Karpas-422 (cell line): Measurements from ENCODE around the gene MYL12B. TPM values are rescaled to one million over a fixed set of nuclear protein-coding genes. Genes with fewer than 3 reads are reported as not detected.

ENCODE experiments used
- DNase-seq: peaks from one replicate; pipeline ENCODE4 v3.0.0-alpha.2; 2015
- H2AFZ ChIP-seq: fragments of 200-600 bp; sonication (generic); 2 replicates; pipeline ENCODE4 v1.6.1; 2014; ENCODE audit warnings: antibody characterized with exemption, low read length, mixed read lengths
- H3K27ac ChIP-seq: fragments of 200-600 bp; sonication (generic); 2 replicates; pipeline ENCODE4 v1.5.1; 2014; ENCODE audit warnings: mild to moderate bottlenecking, low read length, moderate library complexity
- H3K27me3 ChIP-seq: fragments of 200-600 bp; sonication (generic); 2 replicates; pipeline ENCODE4 v1.6.1; 2014; ENCODE audit warnings: low read length, mixed read lengths
- H3K36me3 ChIP-seq: fragments of 200-600 bp; sonication (generic); 2 replicates; pipeline ENCODE4 v1.6.1; 2014; ENCODE audit warnings: low read length, mixed read lengths; ENCODE audit not compliant: insufficient read depth
- H3K4me1 ChIP-seq: fragments of 200-600 bp; sonication (generic); 2 replicates; pipeline ENCODE4 v1.6.1; 2014; ENCODE audit warnings: mild to moderate bottlenecking, low read length, mixed read lengths
- H3K4me2 ChIP-seq: fragments of 200-600 bp; sonication (generic); 2 replicates; pipeline ENCODE4 v1.6.1; 2014; ENCODE audit warnings: low read length, low read depth, mild to moderate bottlenecking; ENCODE audit not compliant: poor library complexity, severe bottlenecking
- H3K4me3 ChIP-seq: fragments of 200-600 bp; sonication (generic); 2 replicates; pipeline ENCODE4 v1.5.1; 2014; ENCODE audit warnings: mild to moderate bottlenecking, antibody characterized with exemption, low read length, mixed read lengths
- H3K79me2 ChIP-seq: fragments of 200-600 bp; sonication (generic); 2 replicates; pipeline ENCODE4 v1.6.1; 2014; ENCODE audit warnings: mild to moderate bottlenecking, low read length, mixed read lengths
- H3K9ac ChIP-seq: fragments of 200-600 bp; sonication (generic); 2 replicates; pipeline ENCODE4 v1.6.0; 2014; ENCODE audit warnings: low read length
- H3K9me2 ChIP-seq: fragments of 200-600 bp; sonication (generic), shearing (Covaris generic); replicated peaks from 2 replicates; pipeline ENCODE4 v1.6.0; 2014; ENCODE audit warnings: mild to moderate bottlenecking, low read length, moderate library complexity; ENCODE audit not compliant: insufficient read depth
- H3K9me3 ChIP-seq: fragments of 300-700, 200-600 bp; sonication (generic); 2 replicates; pipeline ENCODE4 v1.6.1; 2014; ENCODE audit warnings: low read length, mixed read lengths
- H4K20me1 ChIP-seq: fragments of 200-600 bp; sonication (generic); 2 replicates; pipeline ENCODE4 v1.6.1; 2014; ENCODE audit warnings: mild to moderate bottlenecking, antibody characterized with exemption, low read length, low read depth; ENCODE audit not compliant: insufficient read depth
- total RNA-seq: library from RNA; depleted of rRNA; stranded (reverse); fragments of >200 nt; shearing (Covaris generic); gene quantifications from 2 replicates; pipeline ENCODE4 v1.2.3, GENCODE V29; 2014; ENCODE audit warnings: low replicate concordance; rRNA removed

The MYL12B gene
- total RNA-seq: 124 and 254 TPM in 2 replicates

GRCh38 chr18:3261373-3262233 lies at the start of gene MYL12B:
Gene MYL12B, plus strand, starts transcription at chr18:3262133. Its CDS starts 10,766 bp downstream, at chr18:3272899.
- Histone ChIP-seq H3K9me3 (no peaks in the 10 kb centered on the region), H2AFZ (peak within 1 kb of the TSS; percentile 70), H3K9me2 (no peaks in the 10 kb centered on the region), H4K20me1 (peaks cover 31% of the 10 kb centered on the region), H3K27ac (peak within 1 kb of the TSS; percentile 84), H3K4me1 (peaks cover 53% of the 10 kb centered on the region), H3K4me3 (peak within 1 kb of the TSS; percentile 87), H3K4me2 (peak within 1 kb of the TSS; percentile 85), H3K27me3 (no peaks in the 10 kb centered on the region), H3K36me3 (peaks cover 5% of the 10 kb centered on the region; the same call in 1 of the 2 replicates), H3K9ac (peak within 1 kb of the TSS; percentile 92), H3K79me2 (peaks cover 63% of the 10 kb centered on the region)
- DNase-seq: peak; percentile 93

- H3K36me3 ChIP-seq: no peaks in the 10 kb centered on the region
- no peaks in the 10 kb centered on the region for H3K27me3 ChIP-seq
- H3K27ac ChIP-seq: no peak overlapping the region
- H3K9me3 ChIP-seq: no peaks in the 10 kb centered on the region
- no peaks in the 10 kb centered on the region for H4K20me1 ChIP-seq
- no peaks in the 10 kb centered on the region for H3K4me1 ChIP-seq
- no peaks in the 10 kb centered on the region for H3K79me2 ChIP-seq
- H3K9ac ChIP-seq: no peak overlapping the region
- H3K9me2 ChIP-seq: no peaks in the 10 kb centered on the region
- no peak overlapping the region; the same call in 1 of the 2 replicates for H2AFZ ChIP-seq
- no peak for DNase-seq
- no peak overlapping the region for H3K4me2 ChIP-seq
- H3K4me3 ChIP-seq: no peak overlapping the region
Measured at GRCh38 chr18:3212657-3213056, 49.3 kb upstream of the MYL12B start.

GRCh38 chr18:3213300-3214059 lies 48.5 kb upstream of the MYL12B start:
- Histone ChIP-seq H3K9me3 (no peaks in the 10 kb centered on the region), H3K4me3 (no peak overlapping the region), H4K20me1 (no peaks in the 10 kb centered on the region), H3K79me2 (no peaks in the 10 kb centered on the region), H3K9ac (no peak overlapping the region), H3K27ac (no peak overlapping the region), H2AFZ (0 out of 2 replicates have a peak overlapping the region, but pooled peaks have one; percentile 1), H3K36me3 (no peaks in the 10 kb centered on the region), H3K4me1 (no peaks in the 10 kb centered on the region), H3K4me2 (no peak overlapping the region), H3K27me3 (no peaks in the 10 kb centered on the region), H3K9me2 (no peaks in the 10 kb centered on the region)
- DNase-seq: no peak

- no peak overlapping the region for H3K9ac ChIP-seq
- H3K4me2 ChIP-seq: no peak overlapping the region
- H2AFZ ChIP-seq: no peak overlapping the region
- no peak overlapping the region for H3K4me3 ChIP-seq
- no peaks in the 10 kb centered on the region for H4K20me1 ChIP-seq
- no peaks in the 10 kb centered on the region for H3K9me3 ChIP-seq
- no peak for DNase-seq
- H3K27me3 ChIP-seq: no peaks in the 10 kb centered on the region
- H3K36me3 ChIP-seq: no peaks in the 10 kb centered on the region
- H3K79me2 ChIP-seq: no peaks in the 10 kb centered on the region
- H3K9me2 ChIP-seq: no peaks in the 10 kb centered on the region
- H3K4me1 ChIP-seq: no peaks in the 10 kb centered on the region
- H3K27ac ChIP-seq: no peak overlapping the region
Measured at GRCh38 chr18:3214855-3215637, 46.9 kb upstream of the MYL12B start.

- no peaks in the 10 kb centered on the region for H3K4me1 ChIP-seq
- no peak overlapping the region for H3K9ac ChIP-seq
- no peak overlapping the region for H3K4me3 ChIP-seq
- H3K9me3 ChIP-seq: no peaks in the 10 kb centered on the region
- H3K9me2 ChIP-seq: no peaks in the 10 kb centered on the region
- H3K27me3 ChIP-seq: no peaks in the 10 kb centered on the region
- H3K4me2 ChIP-seq: no peak overlapping the region
- H3K79me2 ChIP-seq: no peaks in the 10 kb centered on the region
- H3K36me3 ChIP-seq: no peaks in the 10 kb centered on the region
- H3K27ac ChIP-seq: no peak overlapping the region
- no peak overlapping the region for H2AFZ ChIP-seq
- DNase-seq: no peak
- no peaks in the 10 kb centered on the region for H4K20me1 ChIP-seq
Measured at GRCh38 chr18:3216987-3217386, 44.9 kb upstream of the MYL12B start.

GRCh38 chr18:3217948-3218647 lies 43.8 kb upstream of the MYL12B start:
- H4K20me1 ChIP-seq: no peaks in the 10 kb centered on the region
- no peak for DNase-seq
- no peak overlapping the region for H3K4me2 ChIP-seq
- no peaks in the 10 kb centered on the region for H3K36me3 ChIP-seq
- H3K27ac ChIP-seq: no peak overlapping the region
- H3K79me2 ChIP-seq: no peaks in the 10 kb centered on the region
- no peaks in the 10 kb centered on the region for H3K4me1 ChIP-seq
- no peaks in the 10 kb centered on the region for H3K9me3 ChIP-seq
- H3K9ac ChIP-seq: no peak overlapping the region
- no peaks in the 10 kb centered on the region for H3K9me2 ChIP-seq
- H3K4me3 ChIP-seq: no peak overlapping the region
- H3K27me3 ChIP-seq: no peaks in the 10 kb centered on the region
- no peak overlapping the region for H2AFZ ChIP-seq

GRCh38 chr18:3218819-3219218 lies 43.1 kb upstream of the MYL12B start:
- Histone ChIP-seq H3K27me3 (no peaks in the 10 kb centered on the region), H3K9ac (no peak overlapping the region), H3K36me3 (no peaks in the 10 kb centered on the region), H2AFZ (no peak overlapping the region), H3K4me2 (no peak overlapping the region), H3K9me3 (no peaks in the 10 kb centered on the region), H3K79me2 (no peaks in the 10 kb centered on the region), H3K4me3 (no peak overlapping the region), H3K9me2 (no peaks in the 10 kb centered on the region), H4K20me1 (no peaks in the 10 kb centered on the region), H3K4me1 (no peaks in the 10 kb centered on the region), H3K27ac (no peak overlapping the region)
- DNase-seq: no peak
